GM23248 (cell line): Measurements from ENCODE around the gene PVR. TPM values are rescaled to one million over a fixed set of nuclear protein-coding genes. Genes with fewer than 3 reads are reported as not detected.

ENCODE experiments used
- DNase-seq: peaks from one replicate; pipeline ENCODE4 v3.0.0-alpha.2; 2015
- H2AFZ ChIP-seq: fragments of 200-600 bp; sonication (generic); 2 replicates; pipeline ENCODE4 v1.6.1; 2016; ENCODE audit warnings: antibody characterized with exemption
- H3F3A ChIP-seq: fragments of 200-600 bp; sonication (generic); 2 replicates; pipeline ENCODE4 v1.6.1; 2016; ENCODE audit warnings: mild to moderate bottlenecking, antibody characterized with exemption, mixed run types; ENCODE audit not compliant: insufficient read depth
- H3K27ac ChIP-seq: fragments of 200-600 bp; sonication (generic); 2 replicates; pipeline ENCODE4 v1.5.1; 2016; ENCODE audit warnings: mild to moderate bottlenecking
- H3K27me3 ChIP-seq: fragments of 200-600 bp; sonication (generic); replicated peaks from 2 replicates; pipeline ENCODE4 v1.6.1; 2016; ENCODE audit warnings: mild to moderate bottlenecking; ENCODE audit not compliant: insufficient read depth
- H3K36me3 ChIP-seq: fragments of 200-600 bp; sonication (generic); 2 replicates; pipeline ENCODE4 v1.6.1; 2016; ENCODE audit warnings: low read depth, mild to moderate bottlenecking
- H3K4me1 ChIP-seq: fragments of 200-600 bp; sonication (generic); 2 replicates; pipeline ENCODE4 v1.6.1; 2016; ENCODE audit warnings: mild to moderate bottlenecking; ENCODE audit not compliant: insufficient read depth
- H3K4me2 ChIP-seq: fragments of 200-600 bp; sonication (generic); one replicate; pipeline ENCODE4 v1.6.1; 2016; ENCODE audit warnings: mild to moderate bottlenecking; ENCODE audit not compliant: unreplicated experiment
- H3K4me3 ChIP-seq: fragments of 200-600 bp; sonication (generic); 2 replicates; pipeline ENCODE4 v1.5.1; 2016; ENCODE audit warnings: mild to moderate bottlenecking
- H3K79me2 ChIP-seq: fragments of 200-600 bp; sonication (generic); 2 replicates; pipeline ENCODE4 v1.6.1; 2016; ENCODE audit warnings: mild to moderate bottlenecking; ENCODE audit not compliant: insufficient read depth
- H3K9ac ChIP-seq: fragments of 200-600 bp; sonication (generic); 2 replicates; pipeline ENCODE4 v1.6.1; 2016; ENCODE audit warnings: mild to moderate bottlenecking
- H3K9me2 ChIP-seq: fragments of 200-600 bp; sonication (generic); 2 replicates; pipeline ENCODE4 v1.6.1; 2016; ENCODE audit warnings: mixed run types, mild to moderate bottlenecking, moderate library complexity; ENCODE audit not compliant: insufficient read depth
- H3K9me3 ChIP-seq: fragments of 200-600 bp; sonication (generic); one replicate; pipeline ENCODE4 v1.6.1; 2017; ENCODE audit warnings: low read depth
- H4K20me1 ChIP-seq: fragments of 200-600 bp; sonication (generic); 2 replicates; pipeline ENCODE4 v1.6.0; 2016; ENCODE audit not compliant: insufficient read depth
- EZH2 ChIP-seq: fragments of 200-600 bp; sonication (generic); IDR thresholded peaks from 2 replicates; pipeline ENCODE4 v1.6.1; 2018; ENCODE audit warnings: antibody characterized with exemption, mild to moderate bottlenecking; ENCODE audit not compliant: insufficient read depth, poor library complexity, severe bottlenecking
- EZH2phosphoT487 ChIP-seq: fragments of 200-600 bp; sonication (generic); IDR thresholded peaks from 2 replicates; pipeline ENCODE4 v1.6.1; 2018; ENCODE audit warnings: antibody characterized with exemption, moderate library complexity, mild to moderate bottlenecking, low read depth; ENCODE audit not compliant: insufficient read depth
- whole genome bisulfite sequencing, 2 experiments: methylation state at CpG; one replicate each; pipeline ENCODE4 v1.1.6; 2015 to 2017; ENCODE audit warnings: low lambda C conversion rate in 2 of 2, low coverage in 1 of 2; ENCODE audit errors: missing lambda C conversion rate in 2 of 2; 5-methylcytosine and 5-hydroxymethylcytosine counted together
- in situ Hi-C: fragments of 300-500 bp; cut with MboI; formaldehyde crosslinking; loops from 2 replicates; pipeline ENCODE4 v1.15.0; 2020
- polyA plus RNA-seq: library from polyadenylated mRNA; unstranded; fragments of >200 nt; fragmentation: Nextera tagmentation; extraction: Ambion mirVana; gene quantifications from 2 replicates; pipeline ENCODE4 v1.2.1, GENCODE V29; 2016
- total RNA-seq: library from RNA; depleted of rRNA; stranded (reverse); fragments of >200 nt; shearing (Covaris generic); gene quantifications from 2 replicates; pipeline ENCODE4 v1.2.3, GENCODE V29; 2014

Gene PVR
- total and polyA plus RNA-seq, 2 experiments from 2014 or later = 58.8 to 148 TPM

- no peaks in the 10 kb centered on the region for H4K20me1 ChIP-seq
- 91 to 96% methylated on average over 4 of the region's 4 CpGs for WGBS, 2 experiments
- no peak overlapping the region for H3K4me3 ChIP-seq
- no peak overlapping the region for H3K9ac ChIP-seq
- H3K4me1 ChIP-seq = peaks cover 9% of the 10 kb centered on the region
- peaks cover 17% of the 10 kb centered on the region for H3F3A ChIP-seq
- no peaks in the 10 kb centered on the region for H3K9me2 ChIP-seq
- TF ChIP-seq EZH2 = no peak
- TF ChIP-seq EZH2phosphoT487 = no peak
- no peak overlapping the region for H2AFZ ChIP-seq
- H3K27me3 ChIP-seq = no peaks in the 10 kb centered on the region
- in situ Hi-C loops = no loop called here
- H3K4me2 ChIP-seq = no peak overlapping the region
- H3K36me3 ChIP-seq = no peaks in the 10 kb centered on the region
- no peak for DNase-seq
- no peaks in the 10 kb centered on the region for H3K79me2 ChIP-seq
- H3K27ac ChIP-seq = no peak overlapping the region
- no peaks in the 10 kb centered on the region for H3K9me3 ChIP-seq
Observed at GRCh38 chr19:44673510-44673909, 29.8 kb downstream of the PVR start.

GRCh38 chr19:44675521-44675920 is 31.8 kb downstream of the PVR start:
- Histone ChIP-seq H3K27me3 (no peaks in the 10 kb centered on the region), H4K20me1 (no peaks in the 10 kb centered on the region), H3K36me3 (no peaks in the 10 kb centered on the region), H2AFZ (no peak overlapping the region), H3K9ac (no peak overlapping the region), H3F3A (peaks cover 17% of the 10 kb centered on the region), H3K9me3 (no peaks in the 10 kb centered on the region), H3K27ac (no peak overlapping the region), H3K4me3 (no peak overlapping the region), H3K79me2 (no peaks in the 10 kb centered on the region), H3K9me2 (no peaks in the 10 kb centered on the region), H3K4me1 (peaks cover 9% of the 10 kb centered on the region), H3K4me2 (no peak overlapping the region)
- WGBS, 2 experiments = 66 to 73% methylated on average over 6 of the region's 6 CpGs
- no peak for DNase-seq
- in situ Hi-C loops = no loop called here
- TF ChIP-seq EZH2 = no peak
- TF ChIP-seq EZH2phosphoT487 = no peak

GRCh38 chr19:44677019-44677811 is 33.5 kb downstream of the PVR start:
- in situ Hi-C loops = no loop called here
- H3K4me3 ChIP-seq = no peak overlapping the region
- no peak overlapping the region for H2AFZ ChIP-seq

GRCh38 chr19:44680536-44680935 is 36.8 kb downstream of the PVR start:
- no peaks in the 10 kb centered on the region for H3K36me3 ChIP-seq
- in situ Hi-C loops = no loop called here
- DNase-seq = no peak
- no peaks in the 10 kb centered on the region for H3K79me2 ChIP-seq
- H3K9me2 ChIP-seq = no peaks in the 10 kb centered on the region
- H3K4me3 ChIP-seq = no peak overlapping the region
- no peaks in the 10 kb centered on the region for H3K27me3 ChIP-seq
- H4K20me1 ChIP-seq = no peaks in the 10 kb centered on the region
- H3K9ac ChIP-seq = no peak overlapping the region
- H3K27ac ChIP-seq = no peak overlapping the region
- H3F3A ChIP-seq = peaks cover 17% of the 10 kb centered on the region; the same call in 1 of the 2 replicates
- no peak for TF ChIP-seq EZH2phosphoT487
- no peak for TF ChIP-seq EZH2
- H3K4me1 ChIP-seq = peaks cover 13% of the 10 kb centered on the region
- H2AFZ ChIP-seq = no peak overlapping the region
- no peak overlapping the region for H3K4me2 ChIP-seq
- H3K9me3 ChIP-seq = no peaks in the 10 kb centered on the region

More at GRCh38 chr19:44677019-44677811, 33.5 kb downstream of the PVR start:
- no peaks in the 10 kb centered on the region for H3K9me2 ChIP-seq
- no peak for TF ChIP-seq EZH2
- no peak for TF ChIP-seq EZH2phosphoT487
- peaks cover 17% of the 10 kb centered on the region for H3F3A ChIP-seq
- no peaks in the 10 kb centered on the region for H3K79me2 ChIP-seq
- H3K27me3 ChIP-seq = no peaks in the 10 kb centered on the region
- DNase-seq = peak; percentile 67
- H4K20me1 ChIP-seq = no peaks in the 10 kb centered on the region
- H3K27ac ChIP-seq = no peak overlapping the region
- WGBS, 2 experiments = 61 to 62% methylated on average over 8 of the region's 8 CpGs
- H3K9me3 ChIP-seq = no peaks in the 10 kb centered on the region
- peaks cover 9% of the 10 kb centered on the region for H3K4me1 ChIP-seq
- no peak overlapping the region for H3K9ac ChIP-seq
- no peaks in the 10 kb centered on the region for H3K36me3 ChIP-seq
- peak overlapping the region; percentile 12 for H3K4me2 ChIP-seq
